Body of pancreas (tissue), 4 donors: Measurements from ENCODE around the gene KCTD3. TPM values are rescaled to one million over a fixed set of nuclear protein-coding genes. Genes with fewer than 3 reads are reported as not detected.

Experiments used
- ATAC-seq: fragments of 150-250 bp; one replicate; pipeline ENCODE4 v1.9.1; 2016
- DNase-seq, 4 donors: peaks; one replicate each; pipeline ENCODE4 v3.0.0-alpha.2; 2019
- H3K27ac ChIP-seq, 4 donors: fragments of 200-600 bp; sonication (generic); 1 replicate in 3 of 4; 2 replicates in 1 of 4; pipeline versions ENCODE4 v1.5.1 to v1.6.1; 2016 to 2019; ENCODE audit warnings: mild to moderate bottlenecking in 1 of 4, mixed read lengths in 1 of 4, moderate library complexity in 1 of 4
- H3K27me3 ChIP-seq, 2 donors: fragments of 200-600 bp; sonication (generic); one replicate each; pipeline ENCODE4 v1.6.0; 2016; ENCODE audit warnings: mild to moderate bottlenecking in 1 of 2
- H3K36me3 ChIP-seq, 2 donors: fragments of 200-600 bp; sonication (generic); replicated peaks in 1 of 2; 2 replicates each; pipeline ENCODE4 v1.5.1; 2016; ENCODE audit warnings: low read depth in 2 of 2; ENCODE audit not compliant: insufficient read depth in 1 of 2
- H3K4me1 ChIP-seq: fragments of 200-600 bp; sonication (generic); one replicate; pipeline ENCODE4 v1.6.0; 2016
- H3K4me3 ChIP-seq, 2 donors: fragments of 200-600 bp; sonication (generic); 1 replicate in 1 of 2; 2 replicates in 1 of 2; pipeline ENCODE4 v1.5.1; 2016 to 2019
- H3K9me3 ChIP-seq, 3 donors: fragments of 200-600 bp; sonication (generic); 1 replicate in 2 of 3; 2 replicates in 1 of 3; pipeline ENCODE4 v1.5.1; 2016
- CTCF ChIP-seq, 7 experiments: fragments of 450-650 bp in 4 of 7; fragments of 200-600 bp in 3 of 7; sonication (generic) in 3 of 7; IDR thresholded peaks; one replicate each; pipeline ENCODE4 v1.5.1; 2016 to 2019; ENCODE audit warnings: antibody characterized with exemption in 7 of 7
- POLR2A ChIP-seq, 3 donors: fragments of 450-650 bp; IDR thresholded peaks; one replicate each; pipeline ENCODE4 v1.6.1; 2016; ENCODE audit warnings: antibody characterized with exemption in 3 of 3, mild to moderate bottlenecking in 2 of 3
- WGBS, 2 donors: methylation state at CpG; one replicate each; pipeline ENCODE4 v1.1.5; 2017; 5-methylcytosine and 5-hydroxymethylcytosine counted together
- intact Hi-C: fragments of 100-400 bp; cut with DNase I; formaldehyde crosslinking; loops from one replicate; pipeline ENCODE4 v1.15.1; 2023
- total RNA-seq, 2 donors: library from RNA; depleted of rRNA; stranded (reverse); fragments of >200 nt; gene quantifications; one replicate each; pipeline ENCODE4 v1.1.0, GENCODE V29; 2016

Gene KCTD3
- total RNA-seq, 2 donors from 2014 or later = 31.6 to 38.7 TPM

DNA sequence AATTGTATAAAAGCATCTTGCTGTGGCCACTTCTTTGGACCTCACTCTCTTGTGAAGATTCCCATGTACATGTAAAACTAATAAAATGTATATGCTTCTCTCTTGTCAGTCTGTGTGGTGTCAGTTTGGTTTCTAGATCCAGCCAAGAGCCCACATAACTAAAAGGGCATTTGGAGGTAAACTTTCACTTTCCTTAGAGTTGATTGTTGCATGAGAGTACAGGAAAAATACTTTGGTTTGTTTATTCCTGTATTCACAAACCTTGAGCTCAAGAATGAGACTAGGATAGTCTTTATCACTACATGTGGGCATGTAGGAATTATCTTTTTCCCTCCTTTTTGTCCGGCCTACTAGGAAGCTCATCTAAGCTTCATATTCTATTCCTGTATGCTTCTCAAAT lies 50.9 kb downstream of the KCTD3 start:
- Histone ChIP-seq H3K27me3 (no peaks in the 10 kb centered on the region), H3K9me3 (no peaks in the 10 kb centered on the region), H3K4me1 (no peaks in the 10 kb centered on the region), H3K27ac (no peak overlapping the region), H3K4me3 (no peak overlapping the region), H3K36me3 (peaks cover 9 to 20% of the 10 kb centered on the region in 2 donors)
- intact Hi-C loops = no loop called here
- ATAC-seq (no peak), DNase-seq (no peak)
- 83 to 87% methylated on average over 1 of the region's 1 CpG for WGBS, 2 donors
- TF ChIP-seq CTCF (IDR thresholded peaks at IDR 0.05) (no peak), POLR2A (IDR thresholded peaks at IDR 0.05) (no peak)

GRCh38 chr1:215623162-215623561 lies 56.1 kb downstream of the KCTD3 start:
- peaks cover 6 to 15% of the 10 kb centered on the region in 2 donors for H3K36me3 ChIP-seq
- no peak for TF ChIP-seq POLR2A (IDR thresholded peaks at IDR 0.05)
- TF ChIP-seq CTCF (IDR thresholded peaks at IDR 0.05) = no peak
- no peaks in the 10 kb centered on the region for H3K27me3 ChIP-seq
- no peak overlapping the region for H3K27ac ChIP-seq
- WGBS, 2 donors = 96 to 98% methylated on average over 4 of the region's 4 CpGs
- DNase-seq (no peak), ATAC-seq (no peak)
- no peaks in the 10 kb centered on the region for H3K4me1 ChIP-seq
- H3K4me3 ChIP-seq = no peak overlapping the region
- intact Hi-C loops = no loop called here
- no peaks in the 10 kb centered on the region for H3K9me3 ChIP-seq

- Histone ChIP-seq H3K4me3 (no peak overlapping the region), H3K36me3 (peaks cover 0 to 5% of the 10 kb centered on the region in 2 donors), H3K4me1 (no peaks in the 10 kb centered on the region), H3K9me3 (no peaks in the 10 kb centered on the region), H3K27me3 (no peaks in the 10 kb centered on the region), H3K27ac (no peak overlapping the region)
- no peak for ATAC-seq
- no peak for TF ChIP-seq CTCF (IDR thresholded peaks at IDR 0.05)
- no peak for TF ChIP-seq POLR2A (IDR thresholded peaks at IDR 0.05)
- intact Hi-C loops = no loop called here
- DNase-seq = no peak
Observed at GRCh38 chr1:215625949-215626348, 58.8 kb downstream of the KCTD3 start.

DNA sequence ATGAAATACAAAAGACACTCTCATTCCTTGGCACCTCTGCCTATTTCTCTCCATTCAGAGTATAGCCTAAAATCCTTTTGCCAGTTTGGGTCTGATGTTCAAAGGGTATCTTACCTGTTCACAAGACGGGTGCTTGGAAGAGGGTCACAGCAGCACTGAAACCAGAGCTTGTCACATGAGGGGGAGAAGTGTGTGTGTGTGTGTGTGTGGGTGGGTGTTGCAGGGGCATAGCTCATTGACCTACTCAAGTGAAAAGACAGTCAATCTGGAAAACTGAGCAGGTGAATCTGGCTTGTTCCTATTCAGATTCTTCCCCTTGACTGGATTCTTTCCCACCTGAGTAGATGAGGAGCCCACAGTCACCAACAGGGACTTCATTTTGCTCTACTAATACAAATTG lies 63.9 kb downstream of the KCTD3 start:
- no peak for TF ChIP-seq POLR2A (IDR thresholded peaks at IDR 0.05)
- TF ChIP-seq CTCF (IDR thresholded peaks at IDR 0.05) = no peak
- H3K36me3 ChIP-seq = no peaks in the 10 kb centered on the region
- H3K27me3 ChIP-seq = no peaks in the 10 kb centered on the region
- DNase-seq = no peak
- H3K9me3 ChIP-seq = no peaks in the 10 kb centered on the region
- H3K27ac ChIP-seq = no peak overlapping the region
- no peak for ATAC-seq
- H3K4me1 ChIP-seq = peaks cover 3% of the 10 kb centered on the region
- intact Hi-C loops = no loop called here
- 36 to 44% methylated on average over 1 of the region's 1 CpG for WGBS, 2 donors
- no peak overlapping the region for H3K4me3 ChIP-seq

GRCh38 chr1:215631489-215631888 lies 64.4 kb downstream of the KCTD3 start:
- DNase-seq (peak; percentile 19 to 39 (median 31)), ATAC-seq (no peak)
- H3K36me3 ChIP-seq = no peaks in the 10 kb centered on the region
- H3K27ac ChIP-seq = no peak overlapping the region
- 28 to 44% methylated on average over 3 of the region's 3 CpGs for WGBS, 2 donors
- intact Hi-C loops = no loop called here
- H3K4me1 ChIP-seq = peaks cover 8% of the 10 kb centered on the region
- TF ChIP-seq CTCF (IDR thresholded peaks at IDR 0.05) (no peak), POLR2A (IDR thresholded peaks at IDR 0.05) (no peak)
- H3K4me3 ChIP-seq = no peak overlapping the region
- no peaks in the 10 kb centered on the region for H3K9me3 ChIP-seq
- no peaks in the 10 kb centered on the region for H3K27me3 ChIP-seq
